HepG2 (cell line): ENCODE data around the gene CEACAM16. TPM values are rescaled to one million over a fixed set of nuclear protein-coding genes. Genes with fewer than 3 reads are reported as not detected.

ENCODE experiments used
- ATAC-seq: fragments of 200-7000 bp; cut with Tn5 transposase; 3 replicates; pipeline ENCODE4 v1.9.1; 2020; ENCODE audit warnings: mild to moderate bottlenecking, moderate library complexity
- BruUV-seq: library from RNA; stranded (reverse); fragments of 400-500 nt; replicated peaks from 2 replicates; lab custom pipeline; 2021; lab: Mats Ljungman, UMichigan
- CTCF ChIA-PET: fragments of 300-600 bp; formaldehyde crosslinking; extraction: SDS; loops from one replicate; lab custom pipeline; 2021; ENCODE audit warnings: low total read pairs, inconsistent platforms, low intra/inter-chr PET ratio; lab: Yijun Ruan, JAX
- POLR2A ChIA-PET: fragments of 350-600 bp; sonication (Branson Sonifier 250); formaldehyde crosslinking; loops from one replicate; lab custom pipeline; 2020; ENCODE audit warnings: antibody characterized with exemption, inconsistent platforms; lab: Yijun Ruan, JAX
- DNase-seq: peaks from one replicate; pipeline ENCODE4 v3.0.0-alpha.2; 2015; ENCODE audit warnings: low spot score
- FAIRE-seq: peaks from 3 replicates; lab custom pipeline; 2011; peaks lifted over from hg19 to GRCh38; lab: Jason Lieb, UNC
- H2AFZ ChIP-seq: one replicate; pipeline ENCODE4 v1.6.1; 2011; ENCODE audit warnings: low read length, inconsistent platforms
- H3K27ac ChIP-seq: fragments of 300-600 bp; 3 replicates; pipeline ENCODE4 v1.8.0; 2011; ENCODE audit warnings: mixed run types, mild to moderate bottlenecking, mixed read lengths, low read length, inconsistent platforms; ENCODE audit not compliant: insufficient read depth; ENCODE audit errors: extremely low read length
- H3K27me3 ChIP-seq, 2 experiments: fragments of 200-600 bp in 1 of 2; 2 replicates in 1 of 2; 3 replicates in 1 of 2; pipeline versions ENCODE4 v1.6.0 to v1.8.0; 2011; ENCODE audit warnings: low read length in 2 of 2, mild to moderate bottlenecking in 2 of 2, moderate library complexity in 2 of 2, inconsistent platforms in 1 of 2; ENCODE audit not compliant: insufficient read depth in 2 of 2, control insufficient read depth in 1 of 2
- H3K36me3 ChIP-seq, 2 experiments: fragments of 200-600 bp in 1 of 2; replicated peaks in 1 of 2; 2 replicates in 1 of 2; 3 replicates in 1 of 2; pipeline versions ENCODE4 v1.5.1 to v1.8.0; 2011; ENCODE audit warnings: low read length in 2 of 2, inconsistent platforms in 1 of 2; ENCODE audit not compliant: insufficient read depth in 2 of 2, control insufficient read depth in 1 of 2
- H3K4me1 ChIP-seq: 2 replicates; pipeline ENCODE4 v1.5.1; 2012; ENCODE audit warnings: low read length, inconsistent platforms; ENCODE audit not compliant: insufficient read depth
- H3K4me2 ChIP-seq: 2 replicates; pipeline ENCODE4 v1.6.0; 2011; ENCODE audit warnings: low read depth, low read length, inconsistent platforms
- H3K4me3 ChIP-seq, 3 experiments: fragments of 200-600 bp in 1 of 3; sonication (generic), shearing (Covaris generic) in 1 of 3; replicated peaks in 1 of 3; 2 replicates each; pipeline ENCODE4 v1.5.1; 2011 to 2016; ENCODE audit warnings: low read length in 3 of 3, inconsistent platforms in 2 of 3, low read depth in 2 of 3, mild to moderate bottlenecking in 2 of 3, control low read depth in 1 of 3, mixed read lengths in 1 of 3; ENCODE audit not compliant: insufficient read depth in 1 of 3
- H3K79me2 ChIP-seq: one replicate; pipeline ENCODE4 v1.6.1; 2011; ENCODE audit warnings: low read length, inconsistent platforms; ENCODE audit not compliant: insufficient read depth
- H3K9ac ChIP-seq: 2 replicates; pipeline ENCODE4 v1.6.0; 2011; ENCODE audit warnings: mild to moderate bottlenecking, low read depth, low read length, inconsistent platforms; ENCODE audit not compliant: insufficient read depth
- H3K9me3 ChIP-seq: 2 replicates; pipeline ENCODE4 v1.5.1; 2012; ENCODE audit warnings: mild to moderate bottlenecking, low read length
- H4K20me1 ChIP-seq: 2 replicates; pipeline ENCODE4 v1.6.0; 2011; ENCODE audit warnings: inconsistent platforms, mild to moderate bottlenecking, low read length, moderate library complexity; ENCODE audit not compliant: insufficient read depth
- ASH2L ChIP-seq: fragments of 300-600, 200-600 bp; sonication (generic); IDR thresholded peaks from 2 replicates; pipeline ENCODE4 v1.7.0; 2017; ENCODE audit warnings: low read depth, mild to moderate bottlenecking, moderate library complexity, mixed read lengths, low read length; ENCODE audit not compliant: insufficient read length
- BCLAF1 ChIP-seq: fragments of 450-650 bp; IDR thresholded peaks from 2 replicates; pipeline ENCODE4 v1.6.1; 2017; ENCODE audit warnings: mild to moderate bottlenecking
- ESRRA ChIP-seq: sonication (generic); formaldehyde crosslinking; IDR thresholded peaks from 2 replicates; pipeline ENCODE4 v1.5.1; 2020; ENCODE audit warnings: mild to moderate bottlenecking, low read depth, missing genetic modification reagents
- HNF4A ChIP-seq: sonication (generic); formaldehyde crosslinking; IDR thresholded peaks from 2 replicates; pipeline ENCODE4 v1.4.0; 2020; ENCODE audit warnings: missing genetic modification reagents
- NFKBIZ ChIP-seq: IDR thresholded peaks from 2 replicates; pipeline ENCODE4 v1.6.1; 2018; ENCODE audit warnings: missing genetic modification reagents, missing compliant biosample characterization
- NFYB ChIP-seq: sonication (generic); formaldehyde crosslinking; IDR thresholded peaks from 2 replicates; pipeline ENCODE4 v1.4.0; 2020; ENCODE audit warnings: missing genetic modification reagents
- NFYC ChIP-seq: IDR thresholded peaks from 2 replicates; pipeline ENCODE4 v1.6.1; 2016; ENCODE audit warnings: missing genetic modification reagents, missing compliant biosample characterization
- POLR2A ChIP-seq, 2 experiments: IDR thresholded peaks; 2 replicates each; pipeline ENCODE4 v1.6.1; 2011; ENCODE audit warnings: low read depth in 2 of 2, low read length in 2 of 2, mild to moderate bottlenecking in 1 of 2, moderate library complexity in 1 of 2; ENCODE audit not compliant: insufficient read depth in 1 of 2
- POLR2AphosphoS5 ChIP-seq: IDR thresholded peaks from 2 replicates; pipeline ENCODE4 v1.6.1; 2012; ENCODE audit warnings: low read depth, low read length
- STAT6 ChIP-seq: sonication (generic); formaldehyde crosslinking; IDR thresholded peaks from 2 replicates; pipeline ENCODE4 v1.4.0; 2020; ENCODE audit warnings: missing genetic modification reagents, mild to moderate bottlenecking, borderline replicate concordance
- ZBTB3 ChIP-seq: sonication (generic); formaldehyde crosslinking; IDR thresholded peaks from 2 replicates; pipeline ENCODE4 v1.4.0; 2020; ENCODE audit warnings: low read depth, mild to moderate bottlenecking, moderate library complexity, missing genetic modification reagents, borderline replicate concordance
- ZFP62 ChIP-seq: sonication (generic); formaldehyde crosslinking; IDR thresholded peaks from 2 replicates; pipeline ENCODE4 v1.4.0; 2020; ENCODE audit warnings: missing genetic modification reagents
- ZFP91 ChIP-seq: sonication (generic); formaldehyde crosslinking; IDR thresholded peaks from 2 replicates; pipeline ENCODE4 v1.9.0; 2022; ENCODE audit warnings: missing genetic modification reagents, mild to moderate bottlenecking, borderline replicate concordance
- ZFY ChIP-seq: sonication (generic); formaldehyde crosslinking; IDR thresholded peaks from 2 replicates; pipeline ENCODE4 v1.4.0; 2020; ENCODE audit warnings: missing genetic modification reagents
- ZMYM3 ChIP-seq: sonication (generic); formaldehyde crosslinking; IDR thresholded peaks from 2 replicates; pipeline ENCODE4 v1.5.1; 2020; ENCODE audit warnings: mild to moderate bottlenecking, missing genetic modification reagents
- ZNF329 ChIP-seq: sonication (generic); formaldehyde crosslinking; IDR thresholded peaks from 2 replicates; pipeline ENCODE4 v1.9.0; 2021; ENCODE audit warnings: low read depth, mild to moderate bottlenecking, missing genetic modification reagents
- ZNF556 ChIP-seq: sonication (generic); formaldehyde crosslinking; IDR thresholded peaks from 2 replicates; pipeline ENCODE4 v1.4.0; 2020; ENCODE audit warnings: mild to moderate bottlenecking, missing genetic modification reagents, borderline replicate concordance
- ZNF878 ChIP-seq: sonication (generic); formaldehyde crosslinking; IDR thresholded peaks from 2 replicates; pipeline ENCODE4 v1.8.1; 2023; ENCODE audit warnings: mild to moderate bottlenecking, missing genetic modification reagents, moderate library complexity
- WGBS: methylation state at CpG from one replicate; pipeline ENCODE4 v1.1.6; 2017; ENCODE audit warnings: low lambda C conversion rate; 5-methylcytosine and 5-hydroxymethylcytosine counted together
- in situ Hi-C: cut with HindIII; loops from 2 replicates; pipeline ENCODE4 v1.10.0; 2017; ENCODE audit warnings: low pct_unique_long_range_greater_than_20kb; ENCODE audit not compliant: extremely low pct_ligation_motif_present
- intact Hi-C: fragments of 100-400 bp; cut with micrococcal nuclease; formaldehyde crosslinking; loops from one replicate; pipeline ENCODE4 v1.10.0; 2022; ENCODE audit not compliant: unreplicated experiment
- polyA plus RNA-seq, 8 experiments: library from polyadenylated mRNA; depleted of rRNA in 3 of 8; stranded (reverse) in 7 of 8; unstranded in 1 of 8; fragments of >200 nt; fragmentation: Illumina TruSeq in 4 of 8; extraction: Trizol in 4 of 8; gene quantifications; 2 replicates each; pipeline versions ENCODE4 v1.2.1 to v1.2.3, GENCODE V29; 2011 to 2016; ENCODE audit warnings: low read depth in 4 of 8, missing spikeins in 1 of 8, mixed read lengths in 1 of 8; ENCODE audit not compliant: insufficient read depth in 1 of 8
- total RNA-seq, 5 experiments: library from RNA; depleted of rRNA; stranded (reverse); fragments of >200 nt; fragmentation: Illumina TruSeq; extraction: Trizol; gene quantifications; 2 replicates each; pipeline ENCODE4 v1.2.3, GENCODE V29; 2016; ENCODE audit warnings: low read depth in 1 of 5

CEACAM16 gene
- total and polyA plus RNA-seq, 2 of the 13 experiments (the other 11 are each of a cell fraction or from before 2014, with no cell fraction given): not detected

- ATAC-seq: peak; percentile 52
- H4K20me1 ChIP-seq: 0 out of 2 replicates have a peak, but pooled peaks cover 4% of the 10 kb centered on the region
- no peaks in the 10 kb centered on the region for H3K4me1 ChIP-seq
- no peaks in the 10 kb centered on the region for H3K27me3 ChIP-seq
- POLR2A ChIA-PET: interaction anchor here (1.4 to 3.2 kb wide), 3 partner anchors 43 to 70 kb away, joined by 3 to 19 read pairs (median 8); no protein-coding TSS in a partner anchor
- in situ Hi-C loops: loop anchor here (5.0 kb wide), 2 partner anchors 46 to 86 kb away; partner anchors contain the start of gene IGSF23
- CTCF ChIA-PET: interaction anchor here (3.2 to 5.4 kb wide), 3 partner anchors 47 to 87 kb away, joined by 21 to 45 read pairs (median 27); no protein-coding TSS in a partner anchor
- no peak overlapping the region for H3K4me2 ChIP-seq
- no peak for DNase-seq
- intact Hi-C loops: no loop called here
- no peak overlapping the region for H3K4me3 ChIP-seq
- no peak overlapping the region for H2AFZ ChIP-seq
- H3K79me2 ChIP-seq: no peaks in the 10 kb centered on the region
- 95% methylated on average over 3 of the region's 3 CpGs for WGBS
- no peak overlapping the region for H3K9ac ChIP-seq
- H3K27ac ChIP-seq: no peak overlapping the region
- peaks cover 46 to 93% of the 10 kb centered on the region in 2 experiments for H3K36me3 ChIP-seq
- H3K9me3 ChIP-seq: no peaks in the 10 kb centered on the region
- no peak for FAIRE-seq
- no TSS peak for BruUV-seq
- TF ChIP-seq ZFP62 (CRISPR knock-in tag) (no peak), ZNF329 (CRISPR knock-in tag) (peak; percentile 93; the same call in 1 of the 2 replicates), ESRRA (CRISPR knock-in tag) (no peak), ASH2L (no peak), ZBTB3 (no peak), ZMYM3 (CRISPR knock-in tag) (no peak), NFYC (CRISPR knock-in tag) (peak; percentile 71), NFKBIZ (no peak), NFYB (CRISPR knock-in tag) (peak; percentile 71), BCLAF1 (no peak), HNF4A (CRISPR knock-in tag) (no peak), POLR2AphosphoS5 (no peak), ZFP91 (no peak), STAT6 (CRISPR knock-in tag) (no peak), POLR2A (IDR thresholded peaks at IDR 0.05; ENCODE audit: insufficient read depth in 1 of 2, low read depth in 2 of 2, low read length in 2 of 2) (0 out of 4 replicates have a peak, but pooled peaks of 1 of the 2 experiments have one; percentile 3), ZNF878 (CRISPR knock-in tag) (no peak), ZNF556 (no peak), ZFY (no peak)
Observed at GRCh38 chr19:44658069-44658733, 40.8 kb upstream of the CEACAM16 start.
